Prostate gland (tissue), 2 donors: Measurements from ENCODE around the gene CREB3L2. TPM values are rescaled to one million over a fixed set of nuclear protein-coding genes. Genes with fewer than 3 reads are reported as not detected.

Source experiments
- DNase-seq: peaks from one replicate; pipeline ENCODE4 v3.0.0-alpha.2; 2019; ENCODE audit warnings: low spot score
- H3K27ac ChIP-seq, 2 donors: fragments of 200-600 bp; sonication (generic); 2 replicates each; pipeline ENCODE4 v1.5.1; 2017 to 2019
- H3K27me3 ChIP-seq: fragments of 200-600 bp; sonication (generic); replicated peaks from 2 replicates; pipeline ENCODE4 v1.5.1; 2019; ENCODE audit not compliant: insufficient read depth
- H3K36me3 ChIP-seq, 2 donors: fragments of 200-600 bp; sonication (generic); 1 replicate in 1 of 2; 2 replicates in 1 of 2; pipeline versions ENCODE4 v1.5.1 to v1.8.1; 2017 to 2019
- H3K4me1 ChIP-seq: fragments of 200-600 bp; sonication (generic); replicated peaks from 2 replicates; pipeline ENCODE4 v1.5.1; 2019
- H3K4me3 ChIP-seq, 2 donors: fragments of 200-600 bp; sonication (generic); 2 replicates each; pipeline ENCODE4 v1.5.1; 2017 to 2019
- H3K9me3 ChIP-seq: fragments of 200-600 bp; sonication (generic); 2 replicates; pipeline ENCODE4 v1.5.1; 2017
- CTCF ChIP-seq, 4 experiments: fragments of 200-600 bp in 2 of 4; fragments of 450-650 bp in 2 of 4; sonication (generic) in 2 of 4; IDR thresholded peaks; 1 replicate in 3 of 4; 2 replicates in 1 of 4; pipeline ENCODE4 v1.5.1; 2016 to 2019; ENCODE audit warnings: antibody characterized with exemption in 4 of 4, mild to moderate bottlenecking in 2 of 4, moderate library complexity in 2 of 4
- POLR2A ChIP-seq: fragments of 450-650 bp; IDR thresholded peaks from one replicate; pipeline ENCODE4 v1.6.1; 2016; ENCODE audit warnings: antibody characterized with exemption, mild to moderate bottlenecking
- POLR2AphosphoS5 ChIP-seq: sonication (generic); formaldehyde crosslinking; IDR thresholded peaks from one replicate; pipeline ENCODE4 v1.6.1; 2017; ENCODE audit warnings: antibody characterized with exemption
- WGBS: methylation state at CpG from one replicate; pipeline ENCODE4 v1.1.5; 2018; 5-methylcytosine and 5-hydroxymethylcytosine counted together
- intact Hi-C: fragments of 100-400 bp; cut with DNase I; formaldehyde crosslinking; loops from one replicate; pipeline ENCODE4 v1.14.2; 2022
- total RNA-seq, 2 donors: library from RNA; depleted of rRNA; stranded (reverse); fragments of >200 nt; gene quantifications; one replicate each; pipeline ENCODE4 v1.1.0, GENCODE V29; 2016

The CREB3L2 gene
- total RNA-seq, 2 donors from 2014 or later, result 34.1 to 42.0 TPM

- DNase-seq, result no peak
- no peak overlapping the region for H3K4me3 ChIP-seq
- H3K9me3 ChIP-seq, result no peaks in the 10 kb centered on the region
- intact Hi-C loops, result loop anchor here (5.0 kb wide), 1 partner anchor 34 kb away; no protein-coding TSS in a partner anchor
- peaks cover 26% of the 10 kb centered on the region for H3K4me1 ChIP-seq
- H3K36me3 ChIP-seq, result no peaks in the 10 kb centered on the region
- H3K27me3 ChIP-seq, result no peaks in the 10 kb centered on the region
- peak overlapping the region; percentile 20 to 56 for H3K27ac ChIP-seq
- peak; percentile 41 for TF ChIP-seq POLR2AphosphoS5
- no peak for TF ChIP-seq POLR2A
- 61% methylated on average over 8 of the region's 8 CpGs for WGBS
These were observed 48.7 kb downstream of the CREB3L2 start for GRCh38 chr7:137953043-137953664.

GRCh38 chr7:137952426-137952805 is 49.5 kb downstream of the CREB3L2 start:
- Histone ChIP-seq H3K4me1 (peaks cover 31% of the 10 kb centered on the region), H3K27ac (peak overlapping the region; percentile 20 to 56), H3K27me3 (no peaks in the 10 kb centered on the region), H3K4me3 (no peak overlapping the region), H3K36me3 (no peaks in the 10 kb centered on the region), H3K9me3 (no peaks in the 10 kb centered on the region)
- WGBS, result 90% methylated on average over 2 of the region's 2 CpGs
- intact Hi-C loops, result loop anchor here (5.0 kb wide), 1 partner anchor 35 kb away; no protein-coding TSS in a partner anchor
- TF ChIP-seq POLR2A, result no peak
- TF ChIP-seq POLR2AphosphoS5, result no peak
- TF ChIP-seq CTCF (IDR thresholded peaks at IDR 0.05), result no peak
- DNase-seq, result no peak

- no peaks in the 10 kb centered on the region for H3K27me3 ChIP-seq
- intact Hi-C loops, result loop anchor here (5.0 kb wide), 1 partner anchor 35 kb away; no protein-coding TSS in a partner anchor
- H3K27ac ChIP-seq, result peak overlapping the region; percentile 20 to 56
- WGBS, result 95% methylated on average over 7 of the region's 7 CpGs
- H3K36me3 ChIP-seq, result no peaks in the 10 kb centered on the region
- H3K4me3 ChIP-seq, result no peak overlapping the region
- H3K4me1 ChIP-seq, result peaks cover 31% of the 10 kb centered on the region
- no peak for TF ChIP-seq CTCF (IDR thresholded peaks at IDR 0.05)
- no peak for TF ChIP-seq POLR2A
- TF ChIP-seq POLR2AphosphoS5, result no peak
- DNase-seq, result no peak
- no peaks in the 10 kb centered on the region for H3K9me3 ChIP-seq
These were observed 50.0 kb downstream of the CREB3L2 start for GRCh38 chr7:137951700-137952425.

- H3K9me3 ChIP-seq, result no peaks in the 10 kb centered on the region
- H3K4me3 ChIP-seq, result no peak overlapping the region
- DNase-seq, result no peak
- TF ChIP-seq CTCF (IDR thresholded peaks at IDR 0.05) (no peak), POLR2A (no peak), POLR2AphosphoS5 (no peak)
- intact Hi-C loops, result loop anchor here (5.0 kb wide), 1 partner anchor 36 kb away; no protein-coding TSS in a partner anchor
- WGBS, result 78% methylated on average over 7 of the region's 7 CpGs
- H3K4me1 ChIP-seq, result peaks cover 33% of the 10 kb centered on the region
- no peaks in the 10 kb centered on the region for H3K36me3 ChIP-seq
- no peaks in the 10 kb centered on the region for H3K27me3 ChIP-seq
- no peak overlapping the region for H3K27ac ChIP-seq
These were observed 50.9 kb downstream of the CREB3L2 start for GRCh38 chr7:137950967-137951366.

- Histone ChIP-seq H3K9me3 (no peaks in the 10 kb centered on the region), H3K27ac (no peak overlapping the region), H3K36me3 (no peaks in the 10 kb centered on the region), H3K27me3 (no peaks in the 10 kb centered on the region), H3K4me3 (no peak overlapping the region), H3K4me1 (peaks cover 38% of the 10 kb centered on the region)
- intact Hi-C loops, result loop anchor here (5.0 kb wide), 1 partner anchor 37 kb away; no protein-coding TSS in a partner anchor
- WGBS, result 43% methylated on average over 4 of the region's 4 CpGs
- DNase-seq, result no peak
- TF ChIP-seq CTCF (IDR thresholded peaks at IDR 0.05), result no peak
- TF ChIP-seq POLR2AphosphoS5, result no peak
- TF ChIP-seq POLR2A, result no peak
These were observed 51.6 kb downstream of the CREB3L2 start for GRCh38 chr7:137950263-137950621.
